GM12874 (cell line): ENCODE measurements around the gene NAPG.

Experiments
- CTCF ChIP-seq: IDR thresholded peaks from 2 replicates; pipeline ENCODE4 v1.5.1; 2011; ENCODE audit warnings: low read depth, mild to moderate bottlenecking, control low read depth, low read length, moderate library complexity; ENCODE audit not compliant: insufficient read depth

Gene NAPG

GRCh38 chr18:10515456-10515855, 10.4 kb upstream of the NAPG start:
- no peak for TF ChIP-seq CTCF

- no peak for TF ChIP-seq CTCF
Observed at GRCh38 chr18:10516078-10516477, 9.7 kb upstream of the NAPG start.

GRCh38 chr18:10518595-10519255, 7.1 kb upstream of the NAPG start:
- no peak for TF ChIP-seq CTCF

- TF ChIP-seq CTCF: no peak
Observed at GRCh38 chr18:10519366-10519765, 6.5 kb upstream of the NAPG start.

GRCh38 chr18:10519999-10520935, 5.6 kb upstream of the NAPG start:
- peak; percentile 78 for TF ChIP-seq CTCF

- no peak for TF ChIP-seq CTCF
Observed at GRCh38 chr18:10521566-10521965, 4.3 kb upstream of the NAPG start.

GRCh38 chr18:10522574-10522973, 3.3 kb upstream of the NAPG start:
- no peak for TF ChIP-seq CTCF
